Astrocyte of the cerebellum (primary cell): ENCODE measurements around the gene UMOD.

Experiments
- DNase-seq: peaks from one replicate; pipeline ENCODE4 v3.0.0-alpha.2; 2011; ENCODE audit warnings: low read depth
- H3K4me3 ChIP-seq: 2 replicates; pipeline ENCODE4 v1.5.1; 2011; ENCODE audit warnings: mild to moderate bottlenecking, low read depth, low read length, moderate library complexity
- CTCF ChIP-seq: IDR thresholded peaks from 2 replicates; pipeline ENCODE4 v1.5.1; 2012; ENCODE audit warnings: low read length, low read depth, moderate library complexity, mild to moderate bottlenecking; ENCODE audit errors: missing control alignments
- in situ Hi-C: cut with HindIII; loops from 2 replicates; pipeline ENCODE4 v1.10.0; 2017; ENCODE audit warnings: low sequenced_read_pairs

The UMOD gene

GRCh38 chr16:20320592-20320991 lies 31.9 kb downstream of the UMOD start:
- no peak for DNase-seq
- TF ChIP-seq CTCF: no peak
- in situ Hi-C loops: no loop called here
- no peak overlapping the region for H3K4me3 ChIP-seq

- TF ChIP-seq CTCF: no peak
- in situ Hi-C loops: no loop called here
- DNase-seq: no peak
- H3K4me3 ChIP-seq: no peak overlapping the region
These were observed 32.3 kb downstream of the UMOD start for GRCh38 chr16:20320178-20320577.

GRCh38 chr16:20319406-20319805 lies 33.1 kb downstream of the UMOD start:
- TF ChIP-seq CTCF: no peak
- no peak for DNase-seq
- no peak overlapping the region for H3K4me3 ChIP-seq
- in situ Hi-C loops: no loop called here

- no peak overlapping the region for H3K4me3 ChIP-seq
- DNase-seq: no peak
- TF ChIP-seq CTCF: no peak
- in situ Hi-C loops: no loop called here
These were observed 34.1 kb downstream of the UMOD start for GRCh38 chr16:20318437-20318836.

- no peak for TF ChIP-seq CTCF
- H3K4me3 ChIP-seq: no peak overlapping the region
- DNase-seq: no peak
- in situ Hi-C loops: no loop called here
These were observed 34.5 kb downstream of the UMOD start for GRCh38 chr16:20318006-20318405.

- in situ Hi-C loops: no loop called here
- DNase-seq: no peak
These were observed 35.4 kb downstream of the UMOD start for GRCh38 chr16:20317117-20317516.

More at GRCh38 chr16:20317117-20317516, 35.4 kb downstream of the UMOD start:
- no peak for TF ChIP-seq CTCF
- no peak overlapping the region for H3K4me3 ChIP-seq
